Activated naive CD8-positive, alpha-beta T cell (primary cell): ENCODE results near the gene EML6.

Experiments used
- H3K27ac Mint-ChIP-seq: one replicate; pipeline ENCODE4 v1.8.0; 2021; ENCODE audit warnings: mixed read lengths
- H3K27me3 Mint-ChIP-seq: one replicate; pipeline ENCODE4 v1.8.0; 2021; ENCODE audit warnings: mixed read lengths
- H3K36me3 Mint-ChIP-seq: one replicate; pipeline ENCODE4 v1.8.0; 2021; ENCODE audit warnings: mixed read lengths
- H3K4me1 Mint-ChIP-seq: one replicate; pipeline ENCODE4 v1.8.0; 2021; ENCODE audit warnings: low read depth, mixed read lengths
- H3K4me3 Mint-ChIP-seq: one replicate; pipeline ENCODE4 v1.8.0; 2021; ENCODE audit warnings: mild to moderate bottlenecking, mixed read lengths
- H3K9me3 Mint-ChIP-seq: one replicate; pipeline ENCODE4 v1.8.0; 2021; ENCODE audit warnings: low read depth, mixed read lengths

Gene EML6

GRCh38 chr2:54787755-54788366 is 64.4 kb downstream of the EML6 start:
- Mint-ChIP-seq H3K36me3 (no peaks in the 10 kb centered on the region), H3K9me3 (no peaks in the 10 kb centered on the region), H3K4me3 (no peak overlapping the region), H3K27ac (no peak overlapping the region), H3K4me1 (no peaks in the 10 kb centered on the region), H3K27me3 (no peaks in the 10 kb centered on the region)

- H3K36me3 Mint-ChIP-seq: no peaks in the 10 kb centered on the region
- H3K27me3 Mint-ChIP-seq: peaks cover under 1% of the 10 kb centered on the region
- no peak overlapping the region for H3K4me3 Mint-ChIP-seq
- no peaks in the 10 kb centered on the region for H3K4me1 Mint-ChIP-seq
- no peaks in the 10 kb centered on the region for H3K9me3 Mint-ChIP-seq
- H3K27ac Mint-ChIP-seq: no peak overlapping the region
These were observed 66.4 kb downstream of the EML6 start for GRCh38 chr2:54789878-54790277.

- H3K4me3 Mint-ChIP-seq: no peak overlapping the region
- peaks cover 3% of the 10 kb centered on the region for H3K27me3 Mint-ChIP-seq
- H3K27ac Mint-ChIP-seq: no peak overlapping the region
- H3K9me3 Mint-ChIP-seq: no peaks in the 10 kb centered on the region
- no peaks in the 10 kb centered on the region for H3K36me3 Mint-ChIP-seq
- H3K4me1 Mint-ChIP-seq: no peaks in the 10 kb centered on the region
These were observed 68.4 kb downstream of the EML6 start for GRCh38 chr2:54791831-54792230.

- Mint-ChIP-seq H3K4me3 (no peak overlapping the region), H3K4me1 (no peaks in the 10 kb centered on the region)
These were observed 73.8 kb downstream of the EML6 start for GRCh38 chr2:54797307-54797706.

GRCh38 chr2:54801352-54801751 is 77.9 kb downstream of the EML6 start:
- peaks cover 7% of the 10 kb centered on the region for H3K4me1 Mint-ChIP-seq
- no peak overlapping the region for H3K4me3 Mint-ChIP-seq
- no peak overlapping the region for H3K27ac Mint-ChIP-seq
- peaks cover 11% of the 10 kb centered on the region for H3K9me3 Mint-ChIP-seq
- peaks cover 3% of the 10 kb centered on the region for H3K36me3 Mint-ChIP-seq
- H3K27me3 Mint-ChIP-seq: peaks cover 2% of the 10 kb centered on the region

More at GRCh38 chr2:54797307-54797706, 73.8 kb downstream of the EML6 start:
- H3K27ac Mint-ChIP-seq: no peak overlapping the region
- H3K27me3 Mint-ChIP-seq: peaks cover 5% of the 10 kb centered on the region
- no peaks in the 10 kb centered on the region for H3K36me3 Mint-ChIP-seq
- H3K9me3 Mint-ChIP-seq: no peaks in the 10 kb centered on the region

- Mint-ChIP-seq H3K4me3 (no peak overlapping the region), H3K4me1 (peaks cover 7% of the 10 kb centered on the region), H3K36me3 (peaks cover 3% of the 10 kb centered on the region), H3K27ac (no peak overlapping the region), H3K9me3 (peaks cover 11% of the 10 kb centered on the region), H3K27me3 (peaks cover 2% of the 10 kb centered on the region)
These were observed 80.6 kb downstream of the EML6 start for GRCh38 chr2:54803783-54804751.

- H3K4me3 Mint-ChIP-seq: no peak overlapping the region
- H3K9me3 Mint-ChIP-seq: peaks cover 11% of the 10 kb centered on the region
- peaks cover 7% of the 10 kb centered on the region for H3K4me1 Mint-ChIP-seq
- H3K27me3 Mint-ChIP-seq: no peaks in the 10 kb centered on the region
- H3K27ac Mint-ChIP-seq: no peak overlapping the region
- H3K36me3 Mint-ChIP-seq: peaks cover 3% of the 10 kb centered on the region
These were observed 81.8 kb downstream of the EML6 start for GRCh38 chr2:54805255-54805654.

- H3K27ac Mint-ChIP-seq: no peak overlapping the region
- no peaks in the 10 kb centered on the region for H3K27me3 Mint-ChIP-seq
- peaks cover 7% of the 10 kb centered on the region for H3K4me1 Mint-ChIP-seq
- peaks cover 11% of the 10 kb centered on the region for H3K9me3 Mint-ChIP-seq
- H3K36me3 Mint-ChIP-seq: peaks cover 3% of the 10 kb centered on the region
- H3K4me3 Mint-ChIP-seq: no peak overlapping the region
These were observed 83.5 kb downstream of the EML6 start for GRCh38 chr2:54806975-54807374.

GRCh38 chr2:54808661-54809060 is 85.2 kb downstream of the EML6 start:
- Mint-ChIP-seq H3K36me3 (peaks cover 4% of the 10 kb centered on the region), H3K27me3 (no peaks in the 10 kb centered on the region), H3K4me1 (peaks cover 6% of the 10 kb centered on the region), H3K4me3 (no peak overlapping the region), H3K27ac (no peak overlapping the region), H3K9me3 (peaks cover 11% of the 10 kb centered on the region)

- Mint-ChIP-seq H3K27ac (no peak overlapping the region), H3K27me3 (no peaks in the 10 kb centered on the region), H3K36me3 (peaks cover 6% of the 10 kb centered on the region), H3K4me3 (no peak overlapping the region), H3K4me1 (no peaks in the 10 kb centered on the region), H3K9me3 (peaks cover 11% of the 10 kb centered on the region)
These were observed 86.4 kb downstream of the EML6 start for GRCh38 chr2:54809819-54810218.

GRCh38 chr2:54810246-54810645 is 86.8 kb downstream of the EML6 start:
- Mint-ChIP-seq H3K27ac (no peak overlapping the region), H3K4me1 (no peaks in the 10 kb centered on the region), H3K4me3 (no peak overlapping the region), H3K36me3 (peaks cover 6% of the 10 kb centered on the region), H3K9me3 (peaks cover 7% of the 10 kb centered on the region), H3K27me3 (no peaks in the 10 kb centered on the region)

- no peak overlapping the region for H3K4me3 Mint-ChIP-seq
- H3K27ac Mint-ChIP-seq: no peak overlapping the region
- H3K27me3 Mint-ChIP-seq: no peaks in the 10 kb centered on the region
- peaks cover 4% of the 10 kb centered on the region for H3K36me3 Mint-ChIP-seq
- no peaks in the 10 kb centered on the region for H3K4me1 Mint-ChIP-seq
- no peaks in the 10 kb centered on the region for H3K9me3 Mint-ChIP-seq
These were observed 90.1 kb downstream of the EML6 start for GRCh38 chr2:54813584-54813983.

- Mint-ChIP-seq H3K4me3 (no peak overlapping the region), H3K27me3 (no peaks in the 10 kb centered on the region), H3K27ac (no peak overlapping the region), H3K36me3 (peaks cover 4% of the 10 kb centered on the region), H3K9me3 (no peaks in the 10 kb centered on the region), H3K4me1 (no peaks in the 10 kb centered on the region)
These were observed 91.1 kb downstream of the EML6 start for GRCh38 chr2:54814389-54815147.

GRCh38 chr2:54815148-54815539 is 91.7 kb downstream of the EML6 start:
- H3K4me1 Mint-ChIP-seq: no peaks in the 10 kb centered on the region
- H3K4me3 Mint-ChIP-seq: no peak overlapping the region
- no peaks in the 10 kb centered on the region for H3K9me3 Mint-ChIP-seq
- peaks cover 4% of the 10 kb centered on the region for H3K36me3 Mint-ChIP-seq
- no peak overlapping the region for H3K27ac Mint-ChIP-seq
- no peaks in the 10 kb centered on the region for H3K27me3 Mint-ChIP-seq

GRCh38 chr2:54818226-54818625 is 94.8 kb downstream of the EML6 start:
- no peak overlapping the region for H3K4me3 Mint-ChIP-seq
- H3K27me3 Mint-ChIP-seq: peaks cover 2% of the 10 kb centered on the region
- no peaks in the 10 kb centered on the region for H3K4me1 Mint-ChIP-seq
- no peak overlapping the region for H3K27ac Mint-ChIP-seq
- H3K36me3 Mint-ChIP-seq: peaks cover 8% of the 10 kb centered on the region
- no peaks in the 10 kb centered on the region for H3K9me3 Mint-ChIP-seq
